Lower leg skin (tissue), 3 donors: Measurements from ENCODE around the gene ROS1.

Source experiments
- POLR2A ChIP-seq, 2 donors: fragments of 450-650 bp; IDR thresholded peaks; one replicate each; pipeline ENCODE4 v1.6.1; 2016 to 2017; ENCODE audit warnings: antibody characterized with exemption in 2 of 2, mild to moderate bottlenecking in 1 of 2, moderate library complexity in 1 of 2
- TF ChIP-seq, protein P1 (sequence below), 3 donors: fragments of 450-650 bp; IDR thresholded peaks; one replicate each; pipeline ENCODE4 v1.5.1; 2016; ENCODE audit warnings: antibody characterized with exemption in 3 of 3, mild to moderate bottlenecking in 3 of 3, moderate library complexity in 2 of 3

DNA sequence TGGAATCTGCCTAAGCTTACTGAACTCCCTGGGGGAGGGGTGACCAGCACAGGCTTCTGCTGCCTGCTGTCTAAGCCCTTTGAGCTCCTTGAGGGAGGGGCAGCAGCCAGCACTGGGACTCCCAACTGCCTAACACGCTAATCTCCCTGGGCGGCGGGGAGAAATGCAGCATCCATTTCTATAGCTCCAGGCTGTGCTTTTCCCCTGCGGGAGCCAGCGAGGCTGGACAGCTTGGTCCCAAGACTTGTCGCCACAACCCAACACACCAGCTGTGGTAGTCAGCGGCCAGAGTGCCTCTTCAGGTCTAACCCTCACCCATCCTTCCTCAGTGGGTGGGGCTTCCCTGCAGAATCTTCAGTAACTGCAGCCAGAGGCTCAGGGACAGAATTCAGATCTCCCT lies 95.8 kb downstream of the ROS1 start:
- TF ChIP-seq, protein P1, sequence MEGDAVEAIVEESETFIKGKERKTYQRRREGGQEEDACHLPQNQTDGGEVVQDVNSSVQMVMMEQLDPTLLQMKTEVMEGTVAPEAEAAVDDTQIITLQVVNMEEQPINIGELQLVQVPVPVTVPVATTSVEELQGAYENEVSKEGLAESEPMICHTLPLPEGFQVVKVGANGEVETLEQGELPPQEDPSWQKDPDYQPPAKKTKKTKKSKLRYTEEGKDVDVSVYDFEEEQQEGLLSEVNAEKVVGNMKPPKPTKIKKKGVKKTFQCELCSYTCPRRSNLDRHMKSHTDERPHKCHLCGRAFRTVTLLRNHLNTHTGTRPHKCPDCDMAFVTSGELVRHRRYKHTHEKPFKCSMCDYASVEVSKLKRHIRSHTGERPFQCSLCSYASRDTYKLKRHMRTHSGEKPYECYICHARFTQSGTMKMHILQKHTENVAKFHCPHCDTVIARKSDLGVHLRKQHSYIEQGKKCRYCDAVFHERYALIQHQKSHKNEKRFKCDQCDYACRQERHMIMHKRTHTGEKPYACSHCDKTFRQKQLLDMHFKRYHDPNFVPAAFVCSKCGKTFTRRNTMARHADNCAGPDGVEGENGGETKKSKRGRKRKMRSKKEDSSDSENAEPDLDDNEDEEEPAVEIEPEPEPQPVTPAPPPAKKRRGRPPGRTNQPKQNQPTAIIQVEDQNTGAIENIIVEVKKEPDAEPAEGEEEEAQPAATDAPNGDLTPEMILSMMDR (IDR thresholded peaks at IDR 0.05): no peak
- no peak for TF ChIP-seq POLR2A (IDR thresholded peaks at IDR 0.05)
